ENCODE data around the gene CD55.

DNA sequence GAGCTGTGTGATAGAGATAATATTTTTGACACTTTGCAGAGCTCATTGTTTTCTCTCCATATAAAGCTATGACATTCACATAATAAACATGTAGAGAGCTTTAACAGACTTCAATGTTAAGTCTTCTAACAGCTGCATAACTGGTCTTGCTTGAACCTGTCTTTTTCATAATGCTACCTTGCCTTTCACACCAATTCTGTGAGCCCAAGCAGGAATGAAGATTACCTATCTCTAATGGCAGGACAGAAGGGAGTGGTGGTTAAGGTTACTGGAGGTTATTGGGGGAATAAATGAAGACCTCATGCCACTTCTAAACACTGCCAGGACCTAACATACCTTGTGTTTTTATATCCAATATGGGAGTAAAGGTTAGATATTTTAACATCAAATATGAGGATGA, 2.3 kb upstream of the CD55 start:
- TF ChIP-seq POLR2AphosphoS5 (IDR thresholded peaks at IDR 0.05): no peak
- TF ChIP-seq, protein P1, sequence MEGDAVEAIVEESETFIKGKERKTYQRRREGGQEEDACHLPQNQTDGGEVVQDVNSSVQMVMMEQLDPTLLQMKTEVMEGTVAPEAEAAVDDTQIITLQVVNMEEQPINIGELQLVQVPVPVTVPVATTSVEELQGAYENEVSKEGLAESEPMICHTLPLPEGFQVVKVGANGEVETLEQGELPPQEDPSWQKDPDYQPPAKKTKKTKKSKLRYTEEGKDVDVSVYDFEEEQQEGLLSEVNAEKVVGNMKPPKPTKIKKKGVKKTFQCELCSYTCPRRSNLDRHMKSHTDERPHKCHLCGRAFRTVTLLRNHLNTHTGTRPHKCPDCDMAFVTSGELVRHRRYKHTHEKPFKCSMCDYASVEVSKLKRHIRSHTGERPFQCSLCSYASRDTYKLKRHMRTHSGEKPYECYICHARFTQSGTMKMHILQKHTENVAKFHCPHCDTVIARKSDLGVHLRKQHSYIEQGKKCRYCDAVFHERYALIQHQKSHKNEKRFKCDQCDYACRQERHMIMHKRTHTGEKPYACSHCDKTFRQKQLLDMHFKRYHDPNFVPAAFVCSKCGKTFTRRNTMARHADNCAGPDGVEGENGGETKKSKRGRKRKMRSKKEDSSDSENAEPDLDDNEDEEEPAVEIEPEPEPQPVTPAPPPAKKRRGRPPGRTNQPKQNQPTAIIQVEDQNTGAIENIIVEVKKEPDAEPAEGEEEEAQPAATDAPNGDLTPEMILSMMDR (IDR thresholded peaks at IDR 0.05): no peak

Data from prostate gland (tissue), 2 donors.